Karpas-422 (cell line): ENCODE results near the gene NDUFS6. TPM values are rescaled to one million over a fixed set of nuclear protein-coding genes. Genes with fewer than 3 reads are reported as not detected.
"Not testable (repeated sequence)": the region's sequence is repeated elsewhere in the genome, so short reads cannot be mapped to it uniquely, and the experiment has no call there.

Experiments
- DNase-seq: peaks from one replicate; pipeline ENCODE4 v3.0.0-alpha.2; 2015
- H2AFZ ChIP-seq: fragments of 200-600 bp; sonication (generic); 2 replicates; pipeline ENCODE4 v1.6.1; 2014; ENCODE audit warnings: antibody characterized with exemption, low read length, mixed read lengths
- H3K27ac ChIP-seq: fragments of 200-600 bp; sonication (generic); 2 replicates; pipeline ENCODE4 v1.5.1; 2014; ENCODE audit warnings: mild to moderate bottlenecking, low read length, moderate library complexity
- H3K27me3 ChIP-seq: fragments of 200-600 bp; sonication (generic); 2 replicates; pipeline ENCODE4 v1.6.1; 2014; ENCODE audit warnings: low read length, mixed read lengths
- H3K36me3 ChIP-seq: fragments of 200-600 bp; sonication (generic); 2 replicates; pipeline ENCODE4 v1.6.1; 2014; ENCODE audit warnings: low read length, mixed read lengths; ENCODE audit not compliant: insufficient read depth
- H3K4me1 ChIP-seq: fragments of 200-600 bp; sonication (generic); 2 replicates; pipeline ENCODE4 v1.6.1; 2014; ENCODE audit warnings: mild to moderate bottlenecking, low read length, mixed read lengths
- H3K4me2 ChIP-seq: fragments of 200-600 bp; sonication (generic); 2 replicates; pipeline ENCODE4 v1.6.1; 2014; ENCODE audit warnings: low read length, low read depth, mild to moderate bottlenecking; ENCODE audit not compliant: poor library complexity, severe bottlenecking
- H3K4me3 ChIP-seq: fragments of 200-600 bp; sonication (generic); 2 replicates; pipeline ENCODE4 v1.5.1; 2014; ENCODE audit warnings: mild to moderate bottlenecking, antibody characterized with exemption, low read length, mixed read lengths
- H3K79me2 ChIP-seq: fragments of 200-600 bp; sonication (generic); 2 replicates; pipeline ENCODE4 v1.6.1; 2014; ENCODE audit warnings: mild to moderate bottlenecking, low read length, mixed read lengths
- H3K9ac ChIP-seq: fragments of 200-600 bp; sonication (generic); 2 replicates; pipeline ENCODE4 v1.6.0; 2014; ENCODE audit warnings: low read length
- H3K9me2 ChIP-seq: fragments of 200-600 bp; sonication (generic), shearing (Covaris generic); replicated peaks from 2 replicates; pipeline ENCODE4 v1.6.0; 2014; ENCODE audit warnings: mild to moderate bottlenecking, low read length, moderate library complexity; ENCODE audit not compliant: insufficient read depth
- H3K9me3 ChIP-seq: fragments of 300-700, 200-600 bp; sonication (generic); 2 replicates; pipeline ENCODE4 v1.6.1; 2014; ENCODE audit warnings: low read length, mixed read lengths
- H4K20me1 ChIP-seq: fragments of 200-600 bp; sonication (generic); 2 replicates; pipeline ENCODE4 v1.6.1; 2014; ENCODE audit warnings: mild to moderate bottlenecking, antibody characterized with exemption, low read length, low read depth; ENCODE audit not compliant: insufficient read depth
- total RNA-seq: library from RNA; depleted of rRNA; stranded (reverse); fragments of >200 nt; shearing (Covaris generic); gene quantifications from 2 replicates; pipeline ENCODE4 v1.2.3, GENCODE V29; 2014; ENCODE audit warnings: low replicate concordance

Gene NDUFS6
- total RNA-seq, 1 experiment from 2014 or later, result 41.4 TPM

- Histone ChIP-seq H3K9ac (no peak overlapping the region), H3K9me2 (no peaks in the 10 kb centered on the region), H3K4me1 (no peaks in the 10 kb centered on the region), H3K27ac (no peak overlapping the region), H4K20me1 (no peaks in the 10 kb centered on the region; the same call in 1 of the 2 replicates), H3K79me2 (no peaks in the 10 kb centered on the region), H3K36me3 (no peaks in the 10 kb centered on the region), H3K4me2 (no peak overlapping the region), H3K9me3 (no peaks in the 10 kb centered on the region), H2AFZ (no peak overlapping the region), H3K4me3 (no peak overlapping the region), H3K27me3 (no peaks in the 10 kb centered on the region)
- no peak for DNase-seq
Measured at GRCh38 chr5:1836891-1837880, 36.0 kb downstream of the NDUFS6 start.

- no peaks in the 10 kb centered on the region for H3K27me3 ChIP-seq
- no peak for DNase-seq
- H4K20me1 ChIP-seq, result no peaks in the 10 kb centered on the region; the same call in 1 of the 2 replicates
- no peak overlapping the region for H3K9ac ChIP-seq
- H3K9me3 ChIP-seq, result no peaks in the 10 kb centered on the region
- no peak overlapping the region for H3K4me3 ChIP-seq
- H2AFZ ChIP-seq, result no peak overlapping the region
- H3K4me2 ChIP-seq, result no peak overlapping the region
- no peaks in the 10 kb centered on the region for H3K36me3 ChIP-seq
- no peaks in the 10 kb centered on the region for H3K79me2 ChIP-seq
- H3K9me2 ChIP-seq, result no peaks in the 10 kb centered on the region
- no peak overlapping the region for H3K27ac ChIP-seq
- no peaks in the 10 kb centered on the region for H3K4me1 ChIP-seq
Measured at GRCh38 chr5:1838013-1838412, 36.8 kb downstream of the NDUFS6 start.

GRCh38 chr5:1840071-1840547 lies 38.9 kb downstream of the NDUFS6 start:
- Histone ChIP-seq H3K4me1 (no peaks in the 10 kb centered on the region), H3K9me2 (no peaks in the 10 kb centered on the region), H4K20me1 (no peaks in the 10 kb centered on the region), H2AFZ (no peak overlapping the region), H3K36me3 (no peaks in the 10 kb centered on the region), H3K79me2 (no peaks in the 10 kb centered on the region), H3K27me3 (no peaks in the 10 kb centered on the region), H3K27ac (no peak overlapping the region), H3K4me3 (no peak overlapping the region), H3K9me3 (no peaks in the 10 kb centered on the region), H3K9ac (no peak overlapping the region), H3K4me2 (no peak overlapping the region)
- no peak for DNase-seq

- Histone ChIP-seq H3K36me3 (no peaks in the 10 kb centered on the region), H3K4me3 (no peak overlapping the region), H3K9me3 (no peaks in the 10 kb centered on the region), H3K9ac (no peak overlapping the region), H3K27ac (no peak overlapping the region), H3K27me3 (no peaks in the 10 kb centered on the region), H3K9me2 (no peaks in the 10 kb centered on the region), H3K4me2 (no peak overlapping the region), H2AFZ (no peak overlapping the region), H3K79me2 (no peaks in the 10 kb centered on the region), H3K4me1 (no peaks in the 10 kb centered on the region), H4K20me1 (no peaks in the 10 kb centered on the region)
- DNase-seq, result no peak
Measured at GRCh38 chr5:1840741-1841521, 39.7 kb downstream of the NDUFS6 start.

- no peak overlapping the region for H3K4me3 ChIP-seq
- no peaks in the 10 kb centered on the region for H3K9me3 ChIP-seq
- no peak overlapping the region for H3K4me2 ChIP-seq
- no peaks in the 10 kb centered on the region for H3K27me3 ChIP-seq
- H3K9ac ChIP-seq, result no peak overlapping the region
- no peak overlapping the region for H3K27ac ChIP-seq
- DNase-seq, result no peak
- no peaks in the 10 kb centered on the region for H3K79me2 ChIP-seq
- no peaks in the 10 kb centered on the region for H3K36me3 ChIP-seq
- no peaks in the 10 kb centered on the region for H3K9me2 ChIP-seq
- H4K20me1 ChIP-seq, result no peaks in the 10 kb centered on the region
- no peaks in the 10 kb centered on the region for H3K4me1 ChIP-seq
- no peak overlapping the region for H2AFZ ChIP-seq
Measured at GRCh38 chr5:1842004-1842819, 41.0 kb downstream of the NDUFS6 start.

- not testable (repeated sequence) for H3K27me3 ChIP-seq, H3K9ac ChIP-seq, H3K4me3 ChIP-seq, H3K27ac ChIP-seq, H3K4me1 ChIP-seq, H3K9me3 ChIP-seq, H3K79me2 ChIP-seq, DNase-seq, H3K9me2 ChIP-seq, H3K36me3 ChIP-seq, H3K4me2 ChIP-seq, H4K20me1 ChIP-seq, H2AFZ ChIP-seq
Measured at GRCh38 chr5:1843761-1844160, 42.6 kb downstream of the NDUFS6 start.

- Histone ChIP-seq H3K79me2 (no peaks in the 10 kb centered on the region), H3K36me3 (no peaks in the 10 kb centered on the region), H3K27me3 (no peaks in the 10 kb centered on the region), H4K20me1 (no peaks in the 10 kb centered on the region), H3K9me3 (no peaks in the 10 kb centered on the region), H3K4me1 (no peaks in the 10 kb centered on the region), H3K4me2 (no peak overlapping the region), H2AFZ (no peak overlapping the region), H3K4me3 (no peak overlapping the region), H3K9ac (no peak overlapping the region), H3K27ac (no peak overlapping the region), H3K9me2 (no peaks in the 10 kb centered on the region)
- DNase-seq, result no peak
Measured at GRCh38 chr5:1844708-1845436, 43.7 kb downstream of the NDUFS6 start.
